ENCODE measurements around the gene ZNF417.
"Not testable (repeated sequence)": the region's sequence is repeated elsewhere in the genome, so short reads cannot be mapped to it uniquely, and the experiment has no call there.

ZNF417 gene

GRCh38 chr19:57916168-57916995 is at the start of gene ZNF417:
Gene ZNF417 (minus strand): TSS chr19:57916592. CDS start chr19:57916411, 181 bp downstream.
- DNase-seq (ENCODE audit: low read depth): peak; percentile 92

GRCh38 chr19:57964761-57965160 is 48.4 kb upstream of the ZNF417 start:
- no peak for DNase-seq (ENCODE audit: low read depth)

GRCh38 chr19:57961785-57962184 is 45.4 kb upstream of the ZNF417 start:
- DNase-seq (ENCODE audit: low read depth): no peak

DNA sequence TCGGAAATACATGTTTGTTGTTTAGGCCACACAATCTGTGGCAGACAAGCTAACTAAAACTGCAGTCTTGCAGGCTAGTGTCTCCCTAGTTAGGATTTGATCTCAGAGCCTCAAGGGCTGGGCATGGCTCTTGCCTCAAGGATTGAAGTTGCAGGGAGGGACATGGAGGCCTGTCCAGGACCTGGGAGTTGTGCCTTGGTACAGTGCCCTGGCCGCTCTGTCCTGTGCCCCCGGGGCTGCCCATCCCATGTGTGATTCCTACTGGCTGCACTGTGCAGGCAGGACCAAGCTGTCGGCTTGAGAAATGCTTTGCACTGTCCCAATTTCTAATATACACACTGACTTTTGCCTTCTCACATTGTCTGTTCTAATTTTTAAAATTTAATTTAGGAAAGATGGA is 38.6 kb upstream of the ZNF417 start:
- no peak for DNase-seq (ENCODE audit: low read depth)

- DNase-seq (ENCODE audit: low read depth): no peak
Observed at GRCh38 chr19:57949702-57950101, 33.3 kb upstream of the ZNF417 start.

GRCh38 chr19:57949296-57949695 is 32.9 kb upstream of the ZNF417 start:
- no peak for DNase-seq (ENCODE audit: low read depth)

GRCh38 chr19:57947419-57948134 is 31.2 kb upstream of the ZNF417 start, which contains the start of gene ZNF256:
Gene ZNF256 (minus strand): TSS chr19:57947706. CDS start chr19:57947474, 232 bp downstream.
- peak; percentile 87 for DNase-seq (ENCODE audit: low read depth)

- DNase-seq (ENCODE audit: low read depth): no peak
Observed at GRCh38 chr19:57947088-57947418, 30.7 kb upstream of the ZNF417 start.

- DNase-seq (ENCODE audit: low read depth): no peak
Observed at GRCh38 chr19:57946316-57946715, 29.9 kb upstream of the ZNF417 start.

- no peak for DNase-seq (ENCODE audit: low read depth)
Observed at GRCh38 chr19:57941593-57941992, 25.2 kb upstream of the ZNF417 start.

DNA sequence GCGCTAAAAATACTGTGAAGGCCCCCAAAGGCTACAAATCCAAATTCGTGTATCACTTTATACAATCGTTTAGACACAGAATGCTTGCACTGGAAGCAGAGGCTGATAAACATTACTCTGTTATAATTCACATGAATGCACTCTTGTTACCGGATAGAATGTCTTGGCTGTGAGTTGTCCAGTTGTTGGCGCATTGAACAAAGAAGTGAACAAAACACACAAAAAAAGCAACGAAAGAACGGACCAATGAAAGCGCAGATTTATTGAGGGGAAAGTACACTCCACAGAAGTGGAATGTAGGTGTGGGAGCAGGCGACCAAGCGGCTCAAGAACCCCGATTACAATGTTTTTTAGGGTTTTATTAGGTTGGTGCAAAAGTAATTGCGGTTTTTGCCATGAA is 19.3 kb upstream of the ZNF417 start:
- DNase-seq (ENCODE audit: low read depth): no peak

DNA sequence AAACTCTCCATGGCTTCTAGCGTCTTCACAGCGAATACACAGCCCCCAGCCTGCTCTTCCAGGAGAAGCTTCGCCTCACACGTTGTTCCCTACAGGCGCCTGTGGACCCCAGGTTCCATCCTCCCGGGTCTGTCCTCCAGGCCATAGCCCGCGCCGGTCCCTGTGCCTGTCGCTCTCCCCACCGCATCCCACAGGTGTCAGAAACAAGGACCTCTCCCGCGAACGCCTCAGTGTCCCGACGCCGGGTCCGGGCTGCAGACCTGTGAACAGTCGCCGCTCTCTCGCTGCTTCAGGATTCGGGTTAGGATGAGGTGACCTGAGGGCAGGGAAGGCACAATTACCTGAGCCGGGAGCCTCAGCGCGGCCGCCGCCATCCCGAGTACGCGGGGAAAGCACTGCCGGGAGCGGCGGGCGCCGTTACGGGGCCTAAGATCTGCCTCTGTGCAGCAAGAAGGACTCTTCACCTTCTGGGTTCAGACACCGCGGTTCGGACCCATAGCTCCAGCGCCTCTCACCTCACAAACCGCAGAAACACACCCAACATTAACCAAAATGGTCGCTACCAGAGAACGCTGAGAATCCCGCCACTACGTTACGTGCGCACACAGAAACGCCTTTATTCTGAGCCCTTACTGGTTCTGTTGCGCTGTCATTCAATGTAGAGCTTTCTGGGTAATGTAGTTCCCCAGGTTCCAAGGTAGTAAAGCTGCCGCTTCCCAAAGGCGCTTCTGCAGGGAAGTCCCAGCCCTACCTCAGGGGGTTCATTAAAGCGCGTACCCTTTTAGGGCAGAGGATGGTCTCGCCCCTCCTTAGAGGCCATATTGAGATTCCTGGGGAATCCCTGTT is 18.7 kb upstream of the ZNF417 start, which contains the start of gene ZNF418:
Gene ZNF418 (minus strand): TSS at position 583 of the 846 bp plus-strand sequence. CDS start 1,580 bp downstream, outside the sequence.
- DNase-seq (ENCODE audit: low read depth): peak; percentile 58

DNA sequence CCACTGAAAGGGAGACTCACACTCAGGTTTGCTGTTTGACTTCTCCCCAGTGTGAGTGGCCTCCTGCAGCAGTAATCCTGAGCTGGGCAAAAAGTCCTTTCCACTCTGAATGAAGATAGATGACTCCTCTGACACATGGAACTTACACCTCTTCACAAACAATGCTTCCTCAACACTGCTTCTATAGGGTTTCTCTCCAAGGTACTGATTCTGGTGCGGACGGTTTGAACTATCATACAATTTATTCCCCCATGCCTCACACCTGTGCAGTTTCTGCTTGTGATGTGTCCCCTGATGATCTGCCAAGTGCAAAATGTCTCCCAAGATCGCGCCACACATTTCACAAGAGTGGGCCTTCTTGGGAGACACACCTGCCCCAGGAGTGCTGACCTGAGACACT is 11.2 kb upstream of the ZNF417 start:
- DNase-seq (ENCODE audit: low read depth): no peak

- DNase-seq (ENCODE audit: low read depth): no peak
Observed at GRCh38 chr19:57914531-57914930, 1.9 kb downstream of the ZNF417 start.

DNA sequence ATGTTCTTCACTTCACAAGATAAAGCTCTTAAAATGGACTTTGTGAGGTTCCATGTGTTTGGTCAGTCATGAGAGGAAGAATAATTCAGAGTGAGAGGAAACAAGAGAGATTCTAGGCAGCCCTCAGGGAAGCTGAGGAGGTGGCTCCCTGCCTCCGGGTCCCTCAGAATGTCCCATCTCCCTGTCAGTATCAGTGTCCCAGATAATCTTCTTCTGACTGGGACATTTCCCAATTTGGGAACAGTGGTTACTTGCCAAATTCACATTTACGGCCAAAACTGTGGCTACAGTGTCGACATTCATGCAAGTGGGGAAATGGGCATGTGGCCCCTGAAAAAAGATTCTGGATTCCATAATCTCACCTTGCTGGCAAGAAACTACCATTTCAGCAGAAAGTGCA is 9.0 kb downstream of the ZNF417 start:
- no peak for DNase-seq (ENCODE audit: low read depth)

- no peak for DNase-seq (ENCODE audit: low read depth)
Observed at GRCh38 chr19:57905258-57905657, 11.1 kb downstream of the ZNF417 start.

GRCh38 chr19:57903618-57904184 is 12.7 kb downstream of the ZNF417 start:
- DNase-seq (ENCODE audit: low read depth): no peak

DNA sequence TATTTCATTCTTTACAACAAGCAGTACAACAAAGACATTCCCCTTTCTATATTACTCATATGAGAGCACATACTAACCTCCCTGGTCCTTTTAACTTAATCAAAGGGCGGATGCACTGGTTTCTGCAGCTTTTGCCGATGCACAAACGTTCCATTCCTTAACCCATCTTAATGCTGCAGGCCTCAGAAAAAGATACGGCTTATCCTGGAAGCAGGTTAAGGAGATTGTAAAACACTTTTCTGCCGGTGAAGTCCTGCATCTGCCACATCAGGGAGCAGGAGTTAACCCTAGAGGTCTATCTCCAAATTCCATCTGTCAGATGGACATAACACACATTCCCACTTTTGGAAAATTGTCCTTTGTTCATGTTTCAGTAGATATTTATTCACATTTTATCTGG is 16.1 kb downstream of the ZNF417 start:
- DNase-seq (ENCODE audit: low read depth): no peak

DNA sequence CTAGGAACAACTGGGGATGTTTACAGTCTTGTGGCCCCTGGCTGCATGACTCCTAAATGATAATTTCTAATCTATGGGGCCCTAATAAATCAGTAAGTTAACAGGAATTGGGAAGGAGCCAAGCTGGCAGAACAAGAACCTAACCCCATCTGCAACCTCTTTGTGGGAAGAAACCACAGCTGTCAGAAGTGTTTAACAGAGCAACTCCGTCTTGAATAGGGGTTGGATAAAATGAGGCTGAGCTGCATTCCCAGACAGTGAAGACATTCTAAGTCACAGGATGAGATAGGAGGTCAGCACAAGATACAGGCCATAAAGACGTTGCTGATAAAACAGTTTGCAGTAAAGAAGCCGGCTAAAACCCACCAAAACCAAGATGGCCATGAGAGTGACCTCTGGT is 25.7 kb downstream of the ZNF417 start:
- not testable (repeated sequence) for DNase-seq (ENCODE audit: low read depth)

DNA sequence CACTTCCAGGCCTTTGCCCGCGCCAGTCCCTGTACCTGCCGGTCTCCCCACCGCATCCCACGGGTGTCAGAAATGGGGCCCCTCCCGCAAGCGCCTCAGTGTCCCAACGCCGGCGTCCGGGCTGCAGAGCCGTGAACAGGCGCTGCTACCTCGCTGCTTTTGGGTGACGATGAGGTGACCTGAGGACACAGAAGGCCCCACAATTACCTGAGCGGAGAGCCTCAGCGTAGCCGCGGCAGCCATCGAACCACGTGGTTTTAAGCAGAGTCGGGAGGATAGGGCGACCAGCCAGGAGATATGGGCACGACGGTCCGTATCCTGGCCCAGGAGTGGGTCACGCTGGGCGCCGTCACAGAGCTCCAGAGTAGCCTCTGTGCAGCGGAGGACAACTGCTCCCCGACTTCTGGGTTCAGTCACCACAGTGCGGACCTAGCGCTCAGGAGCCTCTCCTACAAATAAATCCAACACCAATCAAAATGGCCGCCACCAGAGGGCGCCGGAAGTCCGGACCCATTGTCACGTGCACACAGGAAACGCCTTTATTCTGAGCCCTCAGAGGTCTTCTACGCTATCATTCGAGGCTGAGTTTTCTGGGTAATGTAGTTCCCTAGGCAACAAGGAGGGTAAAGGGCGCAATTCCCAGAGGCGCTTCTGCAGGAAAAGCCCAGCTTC is 27.7 kb downstream of the ZNF417 start, which contains the start of gene ZNF814:
Gene ZNF814 (minus strand): TSS at position 478 of the 672 bp plus-strand sequence. CDS start 235 bp downstream, at position 243.
- DNase-seq (ENCODE audit: low read depth): peak; percentile 69

- no peak for DNase-seq (ENCODE audit: low read depth)
Observed at GRCh38 chr19:57888107-57888559, 28.3 kb downstream of the ZNF417 start.
